H54 (cell line): Measurements from ENCODE around the gene ANKRD33B.

Source experiments
- DNase-seq: peaks from one replicate; pipeline ENCODE4 v3.0.0; 2011; ENCODE audit warnings: low spot score, mixed read lengths; ENCODE audit not compliant: insufficient read length
- FAIRE-seq: peaks from 3 replicates; lab custom pipeline; 2011; peaks lifted over from hg19 to GRCh38; lab: Jason Lieb, UNC
- POLR2A ChIP-seq: IDR thresholded peaks from 2 replicates; pipeline ENCODE4 v1.6.1; 2011; ENCODE audit warnings: low read depth, mild to moderate bottlenecking, low read length

The ANKRD33B gene

GRCh38 chr5:10677533-10677932, 113.7 kb downstream of the ANKRD33B start:
- DNase-seq (no peak), FAIRE-seq (no peak)
- TF ChIP-seq POLR2A = no peak

- no peak for TF ChIP-seq POLR2A
- no peak for FAIRE-seq
- no peak for DNase-seq
Measured at GRCh38 chr5:10678244-10678643, 114.4 kb downstream of the ANKRD33B start.

DNA sequence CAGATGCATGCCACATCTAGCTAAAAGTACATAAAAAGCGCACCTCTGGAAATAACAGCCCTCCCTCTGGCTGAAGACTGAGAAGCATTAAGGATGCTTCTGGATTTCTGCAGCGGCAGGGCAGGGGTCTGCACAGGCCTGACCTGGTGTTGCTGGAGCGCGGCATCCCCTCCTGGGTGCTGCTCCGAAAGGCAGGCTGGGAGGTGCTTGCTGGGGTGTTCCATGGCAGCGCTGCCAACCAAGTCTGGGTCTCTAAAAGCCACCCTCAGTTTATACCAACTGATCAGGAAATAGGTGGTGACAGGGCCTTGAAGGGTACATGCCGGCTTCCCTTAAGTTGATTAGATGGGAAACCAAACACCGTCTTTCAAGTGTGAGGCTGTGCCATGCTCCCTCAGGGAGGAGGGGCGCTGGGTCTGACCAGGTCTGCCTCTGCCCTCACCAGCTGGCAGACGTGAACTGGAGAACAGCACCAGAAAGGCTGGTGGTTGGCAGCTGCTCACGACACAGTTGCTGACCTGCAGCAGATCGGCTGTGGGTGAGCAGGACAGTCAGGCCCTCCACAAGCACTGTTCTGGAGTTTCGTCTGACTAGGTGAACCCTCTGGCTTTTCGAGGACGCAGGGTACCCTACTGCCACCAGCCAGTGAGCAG, 115.6 kb downstream of the ANKRD33B start:
- DNase-seq (no peak), FAIRE-seq (no peak)
- TF ChIP-seq POLR2A = no peak

- DNase-seq (no peak), FAIRE-seq (no peak)
- TF ChIP-seq POLR2A = no peak
Measured at GRCh38 chr5:10680876-10681481, 117.1 kb downstream of the ANKRD33B start.

- TF ChIP-seq POLR2A = no peak
- FAIRE-seq (no peak), DNase-seq (no peak)
Measured at GRCh38 chr5:10681731-10682679, 118.1 kb downstream of the ANKRD33B start.

DNA sequence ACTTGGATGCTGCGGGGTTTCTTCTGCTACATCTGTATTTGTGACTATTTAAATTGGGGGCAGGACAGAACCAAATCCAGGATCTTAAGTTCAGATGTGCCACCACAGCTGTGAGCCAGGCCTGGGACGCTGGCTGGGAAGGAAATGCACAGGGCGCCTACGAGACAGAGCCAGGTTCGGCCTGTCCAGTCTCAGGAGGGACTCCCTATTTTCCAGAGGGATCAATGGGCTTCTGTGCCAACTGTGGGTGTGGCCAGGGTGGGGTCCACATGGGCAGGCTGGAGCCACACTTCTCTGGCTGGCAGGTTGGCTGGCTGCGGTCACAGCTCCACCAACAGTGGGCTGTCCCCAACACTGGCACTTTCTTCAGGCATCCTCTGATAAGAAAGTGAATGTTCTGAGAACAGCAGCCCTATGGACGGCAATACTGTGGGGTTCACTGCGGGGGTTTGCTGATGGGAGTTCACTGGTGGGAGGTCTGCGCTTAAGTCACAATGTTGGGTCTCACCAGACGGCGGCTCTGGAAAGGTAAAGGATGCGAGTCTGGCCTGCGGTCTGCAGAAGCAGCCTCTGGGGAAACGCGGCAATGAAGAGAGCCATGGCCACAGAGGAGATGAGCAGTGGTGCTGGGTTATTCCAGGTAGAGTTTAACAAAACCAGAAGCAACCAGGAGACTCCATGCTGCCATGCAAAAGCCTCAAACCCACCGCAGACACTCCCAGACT, 119.1 kb downstream of the ANKRD33B start:
- no peak for DNase-seq
- FAIRE-seq = no peak
- no peak for TF ChIP-seq POLR2A

GRCh38 chr5:10684303-10685086, 120.6 kb downstream of the ANKRD33B start:
- no peak for FAIRE-seq
- TF ChIP-seq POLR2A = no peak

GRCh38 chr5:10685115-10685521, 121.2 kb downstream of the ANKRD33B start:
- no peak for FAIRE-seq

More at GRCh38 chr5:10684303-10685086, 120.6 kb downstream of the ANKRD33B start:
- DNase-seq = no peak

DNA sequence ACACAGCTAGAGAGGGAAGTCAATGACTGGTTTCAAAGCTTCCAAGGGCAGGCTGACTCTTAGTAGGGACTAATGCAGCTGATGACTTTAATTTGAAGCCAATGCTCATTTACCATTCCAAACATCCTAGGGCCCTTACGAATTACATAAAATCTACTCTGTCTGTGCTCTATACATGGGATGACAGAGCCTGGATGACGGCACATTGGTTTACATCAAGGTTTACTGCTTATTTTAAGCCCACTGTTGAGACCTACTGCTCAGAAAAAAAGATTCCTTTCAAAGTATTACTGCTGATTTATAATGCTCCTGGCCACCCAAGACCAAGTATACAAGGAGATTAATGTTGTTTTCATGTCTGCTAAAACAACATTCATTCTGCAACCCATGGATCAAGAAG, 123.0 kb downstream of the ANKRD33B start:
- no peak for FAIRE-seq
- no peak for TF ChIP-seq POLR2A
- DNase-seq = no peak

More at GRCh38 chr5:10685115-10685521, 121.2 kb downstream of the ANKRD33B start:
- no peak for TF ChIP-seq POLR2A
- no peak for DNase-seq

GRCh38 chr5:10688651-10689171, 124.8 kb downstream of the ANKRD33B start:
- FAIRE-seq = no peak
- DNase-seq = no peak
- TF ChIP-seq POLR2A = no peak

DNA sequence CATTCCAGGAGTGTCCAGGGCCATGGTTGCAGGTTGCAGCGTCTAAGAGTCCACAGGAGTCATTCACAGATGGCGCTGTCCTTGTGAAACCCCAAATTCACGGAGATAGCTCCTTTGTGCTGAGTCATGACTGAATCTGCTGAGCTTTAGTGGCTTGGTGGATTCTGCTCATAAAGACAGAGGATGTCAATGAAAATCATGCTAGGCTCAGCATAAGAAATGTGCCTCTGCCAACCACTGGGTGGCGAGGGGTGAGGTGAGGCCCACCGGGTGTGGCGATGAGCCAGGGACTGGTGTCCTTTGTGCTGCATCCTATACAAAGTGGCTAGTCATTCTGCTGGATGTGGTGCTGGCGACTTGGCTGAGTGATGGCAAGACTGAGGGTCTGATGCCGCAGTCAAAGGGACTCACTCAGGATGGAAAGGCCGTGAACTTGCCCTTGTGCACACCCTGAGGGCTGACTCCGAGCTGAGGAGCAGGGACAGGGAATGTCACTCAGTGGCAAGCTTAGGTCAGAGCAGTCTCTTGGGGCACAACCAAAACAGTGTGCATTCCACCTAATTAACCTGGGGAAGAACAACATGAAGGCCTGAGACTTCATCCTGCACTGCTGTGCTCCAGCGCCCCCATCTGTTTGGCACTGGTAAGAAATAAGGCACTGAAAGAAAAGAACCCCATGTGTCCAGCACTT, 125.7 kb downstream of the ANKRD33B start:
- TF ChIP-seq POLR2A = no peak
- no peak for FAIRE-seq
- peak; percentile 61 for DNase-seq
